ENCODE measurements around the gene DAZAP1. TPM values are rescaled to one million over a fixed set of nuclear protein-coding genes. Genes with fewer than 3 reads are reported as not detected.

The DAZAP1 gene
- total RNA-seq, 1 experiment from 2014 or later = 360 TPM

- TF ChIP-seq, protein P1, sequence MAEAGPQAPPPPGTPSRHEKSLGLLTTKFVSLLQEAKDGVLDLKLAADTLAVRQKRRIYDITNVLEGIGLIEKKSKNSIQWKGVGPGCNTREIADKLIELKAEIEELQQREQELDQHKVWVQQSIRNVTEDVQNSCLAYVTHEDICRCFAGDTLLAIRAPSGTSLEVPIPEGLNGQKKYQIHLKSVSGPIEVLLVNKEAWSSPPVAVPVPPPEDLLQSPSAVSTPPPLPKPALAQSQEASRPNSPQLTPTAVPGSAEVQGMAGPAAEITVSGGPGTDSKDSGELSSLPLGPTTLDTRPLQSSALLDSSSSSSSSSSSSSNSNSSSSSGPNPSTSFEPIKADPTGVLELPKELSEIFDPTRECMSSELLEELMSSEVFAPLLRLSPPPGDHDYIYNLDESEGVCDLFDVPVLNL (CRISPR knock-in tag; IDR thresholded peaks at IDR 0.05; ENCODE audit: borderline replicate concordance, low read depth) = no peak
- TF ChIP-seq ARID4B (CRISPR knock-in tag; IDR thresholded peaks at IDR 0.05; ENCODE audit: borderline replicate concordance) = no peak
- TF ChIP-seq, protein P2, sequence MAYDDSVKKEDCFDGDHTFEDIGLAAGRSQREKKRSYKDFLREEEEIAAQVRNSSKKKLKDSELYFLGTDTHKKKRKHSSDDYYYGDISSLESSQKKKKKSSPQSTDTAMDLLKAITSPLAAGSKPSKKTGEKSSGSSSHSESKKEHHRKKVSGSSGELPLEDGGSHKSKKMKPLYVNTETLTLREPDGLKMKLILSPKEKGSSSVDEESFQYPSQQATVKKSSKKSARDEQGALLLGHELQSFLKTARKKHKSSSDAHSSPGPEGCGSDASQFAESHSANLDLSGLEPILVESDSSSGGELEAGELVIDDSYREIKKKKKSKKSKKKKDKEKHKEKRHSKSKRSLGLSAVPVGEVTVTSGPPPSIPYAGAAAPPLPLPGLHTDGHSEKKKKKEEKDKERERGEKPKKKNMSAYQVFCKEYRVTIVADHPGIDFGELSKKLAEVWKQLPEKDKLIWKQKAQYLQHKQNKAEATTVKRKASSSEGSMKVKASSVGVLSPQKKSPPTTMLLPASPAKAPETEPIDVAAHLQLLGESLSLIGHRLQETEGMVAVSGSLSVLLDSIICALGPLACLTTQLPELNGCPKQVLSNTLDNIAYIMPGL (CRISPR knock-in tag; IDR thresholded peaks at IDR 0.05) = peak; percentile 69; the same call in 1 of the 2 replicates
Measured at GRCh38 chr19:1401138-1401888, 6.1 kb upstream of the DAZAP1 start, which contains the start of gene GAMT (continued).

DNA sequence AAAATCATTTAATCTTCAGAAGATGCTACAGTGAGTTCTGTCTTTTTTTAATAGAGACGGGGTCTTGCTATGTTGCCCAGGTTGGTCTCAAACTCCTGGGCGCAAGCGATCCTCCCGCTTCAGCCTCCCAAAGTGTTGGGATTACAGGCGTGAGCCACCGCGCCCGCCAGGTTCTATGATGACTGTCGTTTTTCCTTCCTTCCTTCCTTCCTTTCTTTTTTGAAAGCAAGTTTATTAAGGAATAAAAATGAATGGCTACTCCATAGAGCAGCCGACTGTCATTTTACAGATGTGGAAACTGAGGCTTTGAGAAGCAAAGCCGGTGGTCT is 5.5 kb upstream of the DAZAP1 start:
- H3K36me3 Mint-ChIP-seq = peaks cover 2% of the 10 kb centered on the region; the same call in 1 of the 2 replicates
- H3K4me1 Mint-ChIP-seq = peaks cover 12% of the 10 kb centered on the region
- ATAC-seq (no peak), DNase-seq (ENCODE audit: low spot score) (no peak)
- no peaks in the 10 kb centered on the region for H3K9me3 Mint-ChIP-seq
- ChIA-PET POLR2A (no interaction called here), CTCF (no interaction called here)
- H3K4me3 Mint-ChIP-seq = peak overlapping the region; percentile 57
- peaks cover 6% of the 10 kb centered on the region; the same call in 1 of the 2 replicates for H3K27me3 Mint-ChIP-seq (ENCODE audit: low read depth)
- H3K27ac Mint-ChIP-seq = no peak overlapping the region
- TF ChIP-seq ZNF121 (CRISPR knock-in tag; IDR thresholded peaks at IDR 0.05) = peak; percentile 97
- no peak for TF ChIP-seq USF1 (CRISPR knock-in tag; IDR thresholded peaks at IDR 0.05)
- TF ChIP-seq GTF2I (CRISPR knock-in tag; conservative IDR thresholded peaks at IDR 0.05) = peak; percentile 84
- no peak for TF ChIP-seq HMGA2 (CRISPR knock-in tag; IDR thresholded peaks at IDR 0.05)

DNA sequence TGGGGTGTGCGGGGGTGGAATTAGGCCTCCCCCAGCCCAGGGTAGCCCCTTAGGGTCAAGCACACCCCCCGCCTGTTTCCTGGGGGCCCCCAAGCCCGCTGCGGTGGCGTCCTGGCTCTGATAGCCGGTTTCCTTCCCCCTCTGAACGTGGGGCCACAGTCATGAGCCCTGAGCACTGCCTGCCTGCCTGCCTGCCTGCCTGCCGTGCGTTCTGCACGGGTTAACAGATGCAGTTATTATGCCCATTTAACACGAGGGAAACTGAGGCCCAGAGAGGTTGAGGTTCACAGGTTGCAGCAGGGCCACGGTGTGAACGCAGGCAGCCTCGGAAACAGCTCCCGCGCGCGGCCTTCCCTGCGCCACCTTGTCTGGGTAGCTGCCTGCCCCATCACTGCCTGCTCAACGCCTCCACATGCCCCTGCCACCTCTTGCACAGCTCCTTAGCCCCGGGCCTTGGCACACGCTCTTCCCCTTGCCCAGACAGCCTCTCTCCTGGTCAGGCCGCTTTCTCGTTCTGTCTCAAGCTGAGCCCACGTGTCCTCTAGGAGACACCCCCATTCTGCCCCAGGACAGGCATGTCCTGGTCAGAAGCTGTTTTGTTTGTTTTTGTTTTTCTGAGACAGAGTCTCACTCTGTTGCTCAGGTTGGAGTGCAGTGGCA is 4.8 kb upstream of the DAZAP1 start:
- peaks cover 12% of the 10 kb centered on the region for H3K4me1 Mint-ChIP-seq
- POLR2A ChIA-PET = interaction anchor here (1.2 kb wide), 1 partner anchor 43 kb away, joined by 5 read pairs; no protein-coding TSS in a partner anchor
- H3K36me3 Mint-ChIP-seq = peaks cover 2% of the 10 kb centered on the region; the same call in 1 of the 2 replicates
- H3K4me3 Mint-ChIP-seq = peak overlapping the region; percentile 43
- no peak overlapping the region for H3K27ac Mint-ChIP-seq
- no peak for TF ChIP-seq ATF1 (CRISPR knock-in tag; IDR thresholded peaks at IDR 0.05)
- TF ChIP-seq RORB (CRISPR knock-in tag; IDR thresholded peaks at IDR 0.05) = no peak
- no peak for TF ChIP-seq CREM (CRISPR knock-in tag; IDR thresholded peaks at IDR 0.05)
- TF ChIP-seq CREB1 (CRISPR knock-in tag; IDR thresholded peaks at IDR 0.05) = no peak
- TF ChIP-seq GABPB1 (CRISPR knock-in tag; IDR thresholded peaks at IDR 0.05) = no peak
- no peak for TF ChIP-seq TEAD4 (CRISPR knock-in tag; IDR thresholded peaks at IDR 0.05)
- TF ChIP-seq ATF2 (CRISPR knock-in tag; IDR thresholded peaks at IDR 0.05; ENCODE audit: borderline replicate concordance, low read depth) = no peak
- TF ChIP-seq, protein P2 (CRISPR knock-in tag; IDR thresholded peaks at IDR 0.05) = no peak
- ATAC-seq (no peak), DNase-seq (ENCODE audit: low spot score) (no peak)
- no peaks in the 10 kb centered on the region for H3K9me3 Mint-ChIP-seq
- CTCF ChIA-PET = interaction anchor here (0.6 to 1.6 kb wide), 6 partner anchors 34 to 120 kb away, joined by 3 to 8 read pairs (median 4); no protein-coding TSS in a partner anchor
- H3K27me3 Mint-ChIP-seq (ENCODE audit: low read depth) = peaks cover 6% of the 10 kb centered on the region; the same call in 1 of the 2 replicates
